ENCODE measurements around the gene BOK. TPM values are rescaled to one million over a fixed set of nuclear protein-coding genes. Genes with fewer than 3 reads are reported as not detected.

Gene BOK
- total and polyA plus RNA-seq, 2 of the 13 experiments (the other 11 are each of a cell fraction or from before 2014, with no cell fraction given), result 35.5 to 39.2 TPM

GRCh38 chr2:241532733-241533601 lies 25.6 kb upstream of the BOK start (continued):
- no peak for TF ChIP-seq FOXA1 (IDR thresholded peaks at IDR 0.05)
- TF ChIP-seq FOXA1 (CRISPR knock-in tag; IDR thresholded peaks at IDR 0.05), result no peak
- TF ChIP-seq TEAD3 (CRISPR knock-in tag; optimal IDR thresholded peaks at IDR 0.05; ENCODE audit: borderline replicate concordance), result peak; percentile 32
- TF ChIP-seq DPF2 (CRISPR knock-in tag; IDR thresholded peaks at IDR 0.05; ENCODE audit: borderline replicate concordance, low read depth), result 0 out of 2 replicates have a peak, but pooled peaks have one; percentile 44
- 0 out of 2 replicates have a peak, but pooled peaks have one; percentile 40 for TF ChIP-seq KDM3A (CRISPR knock-in tag; IDR thresholded peaks at IDR 0.05; ENCODE audit: low read depth)
- no peak for TF ChIP-seq ZFYVE20 (CRISPR knock-in tag; IDR thresholded peaks at IDR 0.05; ENCODE audit: borderline replicate concordance, low read depth)
- no peak for TF ChIP-seq CREB3 (CRISPR knock-in tag; IDR thresholded peaks at IDR 0.05)
- peak; percentile 66; the same call in 1 of the 2 replicates for TF ChIP-seq HNF4G (IDR thresholded peaks at IDR 0.05; ENCODE audit: borderline replicate concordance, low read depth, low read length)
- 0 out of 2 replicates have a peak, but pooled peaks have one; percentile 49 for TF ChIP-seq HNF4G (CRISPR knock-in tag; IDR thresholded peaks at IDR 0.05; ENCODE audit: borderline replicate concordance, low read depth)
- TF ChIP-seq ZNF234 (CRISPR knock-in tag; conservative IDR thresholded peaks at IDR 0.05), result no peak
- peak; percentile 53 for TF ChIP-seq TBX2 (CRISPR knock-in tag; IDR thresholded peaks at IDR 0.05; ENCODE audit: borderline replicate concordance)
- TF ChIP-seq ZNF597 (CRISPR knock-in tag; IDR thresholded peaks at IDR 0.05), result no peak
- 0 out of 2 replicates have a peak, but pooled peaks have one; percentile 62 for TF ChIP-seq SMAD1 (CRISPR knock-in tag; IDR thresholded peaks at IDR 0.05; ENCODE audit: borderline replicate concordance, low read depth)
- peak; percentile 91 for TF ChIP-seq ZFX (CRISPR knock-in tag; IDR thresholded peaks at IDR 0.05; ENCODE audit: low read depth)
- TF ChIP-seq SP5 (CRISPR knock-in tag; IDR thresholded peaks at IDR 0.05; ENCODE audit: borderline replicate concordance, low read depth), result no peak
- TF ChIP-seq, protein P1, sequence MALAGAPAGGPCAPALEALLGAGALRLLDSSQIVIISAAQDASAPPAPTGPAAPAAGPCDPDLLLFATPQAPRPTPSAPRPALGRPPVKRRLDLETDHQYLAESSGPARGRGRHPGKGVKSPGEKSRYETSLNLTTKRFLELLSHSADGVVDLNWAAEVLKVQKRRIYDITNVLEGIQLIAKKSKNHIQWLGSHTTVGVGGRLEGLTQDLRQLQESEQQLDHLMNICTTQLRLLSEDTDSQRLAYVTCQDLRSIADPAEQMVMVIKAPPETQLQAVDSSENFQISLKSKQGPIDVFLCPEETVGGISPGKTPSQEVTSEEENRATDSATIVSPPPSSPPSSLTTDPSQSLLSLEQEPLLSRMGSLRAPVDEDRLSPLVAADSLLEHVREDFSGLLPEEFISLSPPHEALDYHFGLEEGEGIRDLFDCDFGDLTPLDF (CRISPR knock-in tag; IDR thresholded peaks at IDR 0.05), result no peak
- TF ChIP-seq RARG (CRISPR knock-in tag; IDR thresholded peaks at IDR 0.05; ENCODE audit: low read depth), result no peak
- no peak for TF ChIP-seq ZFP37 (CRISPR knock-in tag; IDR thresholded peaks at IDR 0.05; ENCODE audit: borderline replicate concordance)
- TF ChIP-seq GTF2F1 (IDR thresholded peaks at IDR 0.05; ENCODE audit: low read length), result no peak
- peak; percentile 58; the same call in 1 of the 2 replicates for TF ChIP-seq ZZZ3 (CRISPR knock-in tag; IDR thresholded peaks at IDR 0.05; ENCODE audit: borderline replicate concordance)
- no peak for TF ChIP-seq NONO (IDR thresholded peaks at IDR 0.05)
- TF ChIP-seq NONO (CRISPR knock-in tag; conservative IDR thresholded peaks at IDR 0.05), result 0 out of 2 replicates have a peak, but pooled peaks have one; percentile 34
- TF ChIP-seq CENPT (CRISPR knock-in tag; IDR thresholded peaks at IDR 0.05; ENCODE audit: low read depth), result no peak
- TF ChIP-seq, protein P2, sequence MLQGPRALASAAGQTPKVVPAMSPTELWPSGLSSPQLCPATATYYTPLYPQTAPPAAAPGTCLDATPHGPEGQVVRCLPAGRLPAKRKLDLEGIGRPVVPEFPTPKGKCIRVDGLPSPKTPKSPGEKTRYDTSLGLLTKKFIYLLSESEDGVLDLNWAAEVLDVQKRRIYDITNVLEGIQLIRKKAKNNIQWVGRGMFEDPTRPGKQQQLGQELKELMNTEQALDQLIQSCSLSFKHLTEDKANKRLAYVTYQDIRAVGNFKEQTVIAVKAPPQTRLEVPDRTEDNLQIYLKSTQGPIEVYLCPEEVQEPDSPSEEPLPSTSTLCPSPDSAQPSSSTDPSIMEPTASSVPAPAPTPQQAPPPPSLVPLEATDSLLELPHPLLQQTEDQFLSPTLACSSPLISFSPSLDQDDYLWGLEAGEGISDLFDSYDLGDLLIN (CRISPR knock-in tag; IDR thresholded peaks at IDR 0.05; ENCODE audit: borderline replicate concordance), result peak; percentile 38; the same call in 1 of the 2 replicates
- TF ChIP-seq ELF1 (CRISPR knock-in tag; IDR thresholded peaks at IDR 0.05), result no peak
- TF ChIP-seq ZNF317 (CRISPR knock-in tag; IDR thresholded peaks at IDR 0.05), result 0 out of 2 replicates have a peak, but pooled peaks have one; percentile 40
